Lung (tissue), 12 donors: Measurements from ENCODE around the gene HLCS. TPM values are rescaled to one million over a fixed set of nuclear protein-coding genes. Genes with fewer than 3 reads are reported as not detected.
A peak's percentile ranks its signal among the peaks of the same experiment; 100 is the strongest.

Source experiments
- ATAC-seq: fragments of 200-7000 bp; cut with Tn5 transposase; one replicate; pipeline ENCODE4 v1.9.1; 2020; ENCODE audit warnings: moderate number of reproducible peaks; ENCODE audit not compliant: insufficient read depth, low FRiP score
- DNase-seq, 3 donors: peaks; one replicate each; pipeline ENCODE4 v3.0.0-alpha.2; 2013 to 2017
- H3K27ac ChIP-seq, 2 donors: one replicate each; pipeline ENCODE4 v1.5.1; 2013; ENCODE audit warnings: mild to moderate bottlenecking in 2 of 2, moderate library complexity in 2 of 2, control low read depth in 1 of 2, inconsistent platforms in 1 of 2, low read depth in 1 of 2, low read length in 1 of 2
- H3K27me3 ChIP-seq, 3 donors: one replicate each; pipeline ENCODE4 v1.5.1; 2013; ENCODE audit warnings: low read length in 2 of 3; ENCODE audit not compliant: control insufficient read depth in 3 of 3, insufficient read depth in 3 of 3
- H3K36me3 ChIP-seq, 4 donors: one replicate each; pipeline ENCODE4 v1.5.1; 2013; ENCODE audit warnings: low read length in 4 of 4, mild to moderate bottlenecking in 1 of 4, moderate library complexity in 1 of 4; ENCODE audit not compliant: control insufficient read depth in 4 of 4, insufficient read depth in 4 of 4
- H3K4me1 ChIP-seq, 5 donors: one replicate each; pipeline ENCODE4 v1.5.1; 2013; ENCODE audit warnings: low read length in 5 of 5, mild to moderate bottlenecking in 2 of 5, moderate library complexity in 1 of 5; ENCODE audit not compliant: control insufficient read depth in 5 of 5, insufficient read depth in 5 of 5
- H3K4me3 ChIP-seq: one replicate; pipeline ENCODE4 v1.5.1; 2013; ENCODE audit warnings: mild to moderate bottlenecking, control low read depth, moderate library complexity
- H3K9ac ChIP-seq, 2 donors: one replicate each; pipeline ENCODE4 v1.5.1; 2013; ENCODE audit warnings: low read length in 2 of 2, control low read depth in 1 of 2; ENCODE audit not compliant: insufficient read depth in 1 of 2
- H3K9me3 ChIP-seq, 4 donors: one replicate each; pipeline ENCODE4 v1.5.1; 2013; ENCODE audit warnings: low read length in 3 of 4, mild to moderate bottlenecking in 1 of 4, moderate library complexity in 1 of 4; ENCODE audit not compliant: control insufficient read depth in 4 of 4, insufficient read depth in 3 of 4
- CTCF ChIP-seq: IDR thresholded peaks from 2 replicates; pipeline ENCODE4 v1.5.1; 2012; ENCODE audit warnings: mild to moderate bottlenecking; ENCODE audit errors: control extremely low read depth, extremely low read depth
- WGBS, 2 donors: extraction: QIAGEN DNeasy Blood & Tissue Kit; methylation state at CpG; one replicate each; pipeline ENCODE4 v1.1.7; 2013; 5-methylcytosine and 5-hydroxymethylcytosine counted together
- polyA plus RNA-seq, 2 donors: library from polyadenylated mRNA; stranded (reverse); fragments of 200-250 nt; gene quantifications; one replicate each; pipeline ENCODE4 v1.2.1, GENCODE V29; 2013
- total RNA-seq, 2 donors: library from RNA; depleted of rRNA in 1 of 2; stranded (reverse); fragments of >200 nt in 1 of 2; gene quantifications; one replicate each; pipeline ENCODE4 v1.2.1, GENCODE V29; 2014 to 2021
- donor health status: control.
- donor health status: control.
- donor health status: Bipolar disorder and iron deficiency.
- donor health status: healthy.
- donor health status: DM: yes; HTN: yes; CAD: no.

The HLCS gene
- total and polyA plus RNA-seq, 4 donors = 5.0 to 28.8 (median 17.5) TPM

- H3K4me1 ChIP-seq = peaks cover 0 to 22% (median 9%) of the 10 kb centered on the region in 5 donors
- no peak overlapping the region for H3K4me3 ChIP-seq
Observed at GRCh38 chr21:36709868-36710728, 256.4 kb downstream of the HLCS start.

GRCh38 chr21:36709030-36709867, 257.2 kb downstream of the HLCS start:
- WGBS, 2 donors = 5% methylated on average over 43 to 55 of the region's 55 CpGs
- H3K27me3 ChIP-seq = peaks cover 0 to 98% (median 89%) of the 10 kb centered on the region in 3 donors
- no peak for TF ChIP-seq CTCF
- no peak overlapping the region for H3K27ac ChIP-seq
- H3K4me1 ChIP-seq = peaks cover 0 to 29% (median 12%) of the 10 kb centered on the region in 5 donors
- no peak overlapping the region for H3K9ac ChIP-seq
- no peaks in the 10 kb centered on the region for H3K36me3 ChIP-seq
- peaks cover 0 to 8% (median 0%) of the 10 kb centered on the region in 4 donors for H3K9me3 ChIP-seq
- ATAC-seq (no peak), DNase-seq (peak in 1 of 3 donors; percentile 14)
- H3K4me3 ChIP-seq = no peak overlapping the region

More at GRCh38 chr21:36709868-36710728, 256.4 kb downstream of the HLCS start:
- WGBS, 2 donors = 10 to 11% methylated on average over 38 of the region's 38 CpGs
- H3K9ac ChIP-seq = no peak overlapping the region
- H3K27ac ChIP-seq = no peak overlapping the region
- no peak for TF ChIP-seq CTCF
- DNase-seq = peak in 1 of 3 donors; percentile 3
- H3K27me3 ChIP-seq = peaks cover 2 to 98% (median 90%) of the 10 kb centered on the region in 3 donors
- no peaks in the 10 kb centered on the region for H3K36me3 ChIP-seq
- ATAC-seq = no peak
- peaks cover 0 to 8% (median 0%) of the 10 kb centered on the region in 4 donors for H3K9me3 ChIP-seq

- DNase-seq (peak in 1 of 3 donors; percentile 14), ATAC-seq (no peak)
- Histone ChIP-seq H3K27ac (no peak overlapping the region), H3K9me3 (peaks cover 0 to 8% (median 0%) of the 10 kb centered on the region in 4 donors), H3K36me3 (no peaks in the 10 kb centered on the region), H3K4me3 (no peak overlapping the region), H3K4me1 (peaks cover 0 to 30% (median 12%) of the 10 kb centered on the region in 5 donors), H3K9ac (no peak overlapping the region), H3K27me3 (peaks cover 0 to 98% (median 89%) of the 10 kb centered on the region in 3 donors)
- WGBS, 2 donors = 4 to 5% methylated on average over 39 to 44 of the region's 44 CpGs
- no peak for TF ChIP-seq CTCF
Observed at GRCh38 chr21:36708286-36709029, 258.0 kb downstream of the HLCS start.
